HG02973 (cell line): Measurements from ENCODE around the gene KAZALD1.

ENCODE experiments used
- ATAC-seq: cut with Tn5 transposase; IDR thresholded peaks from one replicate; pipeline ENCODE4 v1.9.1; 2021; ENCODE audit warnings: moderate library complexity; ENCODE audit not compliant: unreplicated experiment

Gene KAZALD1

GRCh38 chr10:101046332-101047238 lies 15.2 kb upstream of the KAZALD1 start:
- ATAC-seq, result no peak

GRCh38 chr10:101047268-101047667 lies 14.5 kb upstream of the KAZALD1 start:
- ATAC-seq, result no peak

GRCh38 chr10:101047961-101048892 lies 13.6 kb upstream of the KAZALD1 start:
- no peak for ATAC-seq

GRCh38 chr10:101050208-101051069 lies 11.3 kb upstream of the KAZALD1 start:
- no peak for ATAC-seq

GRCh38 chr10:101052285-101052684 lies 9.5 kb upstream of the KAZALD1 start:
- no peak for ATAC-seq

- ATAC-seq, result no peak
Measured at GRCh38 chr10:101053516-101053915, 8.3 kb upstream of the KAZALD1 start.

GRCh38 chr10:101054351-101054750 lies 7.4 kb upstream of the KAZALD1 start:
- no peak for ATAC-seq

GRCh38 chr10:101054876-101055275 lies 6.9 kb upstream of the KAZALD1 start:
- no peak for ATAC-seq

- no peak for ATAC-seq
Measured at GRCh38 chr10:101055411-101055810, 6.4 kb upstream of the KAZALD1 start.

- ATAC-seq, result no peak
Measured at GRCh38 chr10:101056365-101057151, 5.2 kb upstream of the KAZALD1 start.

- ATAC-seq, result peak; percentile 43
Measured at GRCh38 chr10:101060036-101060950, 1.5 kb upstream of the KAZALD1 start.

- ATAC-seq, result peak; percentile 50
Measured at GRCh38 chr10:101060951-101061623, 702 bp upstream of the KAZALD1 start.

GRCh38 chr10:101062232-101063049 lies 652 bp downstream of the KAZALD1 start:
- peak; percentile 26 for ATAC-seq

- ATAC-seq, result no peak
Measured at GRCh38 chr10:101063050-101063525, 1.3 kb downstream of the KAZALD1 start.

GRCh38 chr10:101063548-101064414 lies 2.0 kb downstream of the KAZALD1 start:
- no peak for ATAC-seq

GRCh38 chr10:101064415-101065030 lies 2.7 kb downstream of the KAZALD1 start:
- ATAC-seq, result no peak
